Uterus (tissue), 4 donors: Measurements from ENCODE around the gene PCNX4. TPM values are rescaled to one million over a fixed set of nuclear protein-coding genes. Genes with fewer than 3 reads are reported as not detected.

ENCODE experiments used
- DNase-seq, 2 donors: peaks; one replicate each; pipeline ENCODE4 v3.0.0-alpha.2; 2019 to 2020
- H3K27ac ChIP-seq, 2 donors: fragments of 200-600 bp; sonication (generic); 1 replicate in 1 of 2; 2 replicates in 1 of 2; pipeline ENCODE4 v1.5.1; 2016 to 2018
- H3K27me3 ChIP-seq, 2 donors: fragments of 200-600 bp; sonication (generic); one replicate each; pipeline ENCODE4 v1.5.1; 2018 to 2019; ENCODE audit warnings: control low read depth in 1 of 2
- H3K36me3 ChIP-seq, 2 donors: fragments of 200-600 bp; sonication (generic); one replicate each; pipeline ENCODE4 v1.5.1; 2019; ENCODE audit warnings: control low read depth in 1 of 2
- H3K4me1 ChIP-seq, 2 donors: fragments of 200-600 bp; sonication (generic); one replicate each; pipeline ENCODE4 v1.5.1; 2018 to 2019; ENCODE audit warnings: control low read depth in 1 of 2
- H3K4me3 ChIP-seq, 2 donors: fragments of 200-600 bp; sonication (generic); 1 replicate in 1 of 2; 2 replicates in 1 of 2; pipeline ENCODE4 v1.5.1; 2018 to 2019; ENCODE audit warnings: mild to moderate bottlenecking in 1 of 2
- H3K9me3 ChIP-seq, 2 donors: fragments of 200-600 bp; sonication (generic); one replicate each; pipeline ENCODE4 v1.5.1; 2019; ENCODE audit warnings: control low read depth in 1 of 2
- POLR2A ChIP-seq, 2 donors: fragments of 450-650 bp; IDR thresholded peaks; one replicate each; pipeline ENCODE4 v1.6.1; 2016; ENCODE audit warnings: antibody characterized with exemption in 2 of 2, mild to moderate bottlenecking in 1 of 2, moderate library complexity in 1 of 2
- intact Hi-C: fragments of 100-400 bp; cut with DNase I; formaldehyde crosslinking; loops from one replicate; pipeline ENCODE4 v1.15.1; 2023; ENCODE audit warnings: low total_unique reads
- total RNA-seq, 4 donors: library from RNA; depleted of rRNA in 3 of 4; stranded (reverse); fragments of >200 nt in 3 of 4; gene quantifications; one replicate each; pipeline versions ENCODE4 v1.1.0 to v1.2.4, GENCODE V29; 2014 to 2023
- TF ChIP-seq, protein P1 (sequence below), 4 experiments: fragments of 200-600 bp in 2 of 4; fragments of 450-650 bp in 2 of 4; sonication (generic) in 2 of 4; IDR thresholded peaks; one replicate each; pipeline ENCODE4 v1.5.1; 2016 to 2019; ENCODE audit warnings: antibody characterized with exemption in 4 of 4, mild to moderate bottlenecking in 2 of 4, moderate library complexity in 1 of 4
- donor health status: DM: yes; HTN: yes; CAD: no.

Gene PCNX4
- total RNA-seq, 4 donors from 2014 or later, result 30.9 to 163 (median 97.7) TPM

DNA sequence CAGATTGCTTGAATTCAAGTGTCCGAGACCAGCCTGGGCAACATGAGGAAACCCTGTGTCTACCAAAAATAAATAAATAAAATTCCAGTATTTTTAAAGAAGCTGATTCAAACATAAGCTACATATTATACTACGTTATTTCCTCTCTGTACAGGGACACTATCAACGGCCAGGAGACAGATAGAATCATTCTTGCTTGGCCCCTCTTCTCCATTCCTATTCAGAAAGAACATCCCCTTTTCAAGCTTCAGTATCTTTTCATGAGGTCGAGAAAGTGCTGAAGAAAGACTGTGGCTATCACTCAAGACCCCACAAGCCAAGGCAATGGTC is 73.8 kb downstream of the PCNX4 start:
- Histone ChIP-seq H3K36me3 (no peaks in the 10 kb centered on the region), H3K27ac (peak overlapping the region; percentile 87 to 95), H3K4me1 (no peaks in the 10 kb centered on the region), H3K4me3 (peak overlapping the region in 1 of 2 donors; percentile 59), H3K9me3 (no peaks in the 10 kb centered on the region), H3K27me3 (no peaks in the 10 kb centered on the region)
- no peak for DNase-seq
- TF ChIP-seq POLR2A (IDR thresholded peaks at IDR 0.05), result no peak
- TF ChIP-seq, protein P1, sequence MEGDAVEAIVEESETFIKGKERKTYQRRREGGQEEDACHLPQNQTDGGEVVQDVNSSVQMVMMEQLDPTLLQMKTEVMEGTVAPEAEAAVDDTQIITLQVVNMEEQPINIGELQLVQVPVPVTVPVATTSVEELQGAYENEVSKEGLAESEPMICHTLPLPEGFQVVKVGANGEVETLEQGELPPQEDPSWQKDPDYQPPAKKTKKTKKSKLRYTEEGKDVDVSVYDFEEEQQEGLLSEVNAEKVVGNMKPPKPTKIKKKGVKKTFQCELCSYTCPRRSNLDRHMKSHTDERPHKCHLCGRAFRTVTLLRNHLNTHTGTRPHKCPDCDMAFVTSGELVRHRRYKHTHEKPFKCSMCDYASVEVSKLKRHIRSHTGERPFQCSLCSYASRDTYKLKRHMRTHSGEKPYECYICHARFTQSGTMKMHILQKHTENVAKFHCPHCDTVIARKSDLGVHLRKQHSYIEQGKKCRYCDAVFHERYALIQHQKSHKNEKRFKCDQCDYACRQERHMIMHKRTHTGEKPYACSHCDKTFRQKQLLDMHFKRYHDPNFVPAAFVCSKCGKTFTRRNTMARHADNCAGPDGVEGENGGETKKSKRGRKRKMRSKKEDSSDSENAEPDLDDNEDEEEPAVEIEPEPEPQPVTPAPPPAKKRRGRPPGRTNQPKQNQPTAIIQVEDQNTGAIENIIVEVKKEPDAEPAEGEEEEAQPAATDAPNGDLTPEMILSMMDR (IDR thresholded peaks at IDR 0.05), result no peak
- intact Hi-C loops, result loop anchor here (10.0 kb wide), 1 partner anchor 71 kb away; the partner anchor contains the start of gene PCNX4

DNA sequence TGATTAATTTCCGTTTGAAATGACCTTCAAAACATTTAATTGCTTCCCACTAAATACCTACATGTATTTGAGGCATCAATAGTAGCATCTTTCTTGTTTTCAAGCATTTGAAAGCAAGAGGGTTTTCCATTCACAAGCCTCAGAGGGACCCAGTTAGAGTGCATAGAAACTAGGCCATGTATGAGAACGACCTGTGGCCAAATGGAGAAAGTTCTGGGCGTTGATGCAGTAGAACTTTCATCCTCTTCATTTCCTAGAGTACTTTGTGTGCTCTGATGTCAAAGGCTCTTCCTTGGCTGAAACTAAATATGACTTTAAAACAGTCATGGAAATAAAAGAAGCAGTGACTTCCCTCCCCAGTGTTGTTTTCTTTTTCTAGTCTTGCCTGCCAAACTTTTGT is 74.4 kb downstream of the PCNX4 start:
- no peaks in the 10 kb centered on the region for H3K36me3 ChIP-seq
- peak overlapping the region in 1 of 2 donors; percentile 59 for H3K4me3 ChIP-seq
- DNase-seq, result peak in 1 of 2 donors; percentile 16
- no peaks in the 10 kb centered on the region for H3K27me3 ChIP-seq
- H3K9me3 ChIP-seq, result no peaks in the 10 kb centered on the region
- peak overlapping the region; percentile 87 to 95 for H3K27ac ChIP-seq
- TF ChIP-seq, protein P1 (IDR thresholded peaks at IDR 0.05), result no peak
- no peak for TF ChIP-seq POLR2A (IDR thresholded peaks at IDR 0.05)
- intact Hi-C loops, result loop anchor here (10.0 kb wide), 1 partner anchor 71 kb away; the partner anchor contains the start of gene PCNX4
- no peaks in the 10 kb centered on the region for H3K4me1 ChIP-seq

- no peak overlapping the region for H3K4me3 ChIP-seq
- no peak overlapping the region for H3K27ac ChIP-seq
- no peaks in the 10 kb centered on the region for H3K9me3 ChIP-seq
- TF ChIP-seq POLR2A (IDR thresholded peaks at IDR 0.05), result no peak
- TF ChIP-seq, protein P1 (IDR thresholded peaks at IDR 0.05), result no peak
- no peak for DNase-seq
- no peaks in the 10 kb centered on the region for H3K27me3 ChIP-seq
- H3K4me1 ChIP-seq, result no peaks in the 10 kb centered on the region
- H3K36me3 ChIP-seq, result no peaks in the 10 kb centered on the region
- intact Hi-C loops, result loop anchor here (10.0 kb wide), 1 partner anchor 75 kb away; the partner anchor contains the start of gene PCNX4
Observed at GRCh38 chr14:60169722-60170121, 78.0 kb downstream of the PCNX4 start.

DNA sequence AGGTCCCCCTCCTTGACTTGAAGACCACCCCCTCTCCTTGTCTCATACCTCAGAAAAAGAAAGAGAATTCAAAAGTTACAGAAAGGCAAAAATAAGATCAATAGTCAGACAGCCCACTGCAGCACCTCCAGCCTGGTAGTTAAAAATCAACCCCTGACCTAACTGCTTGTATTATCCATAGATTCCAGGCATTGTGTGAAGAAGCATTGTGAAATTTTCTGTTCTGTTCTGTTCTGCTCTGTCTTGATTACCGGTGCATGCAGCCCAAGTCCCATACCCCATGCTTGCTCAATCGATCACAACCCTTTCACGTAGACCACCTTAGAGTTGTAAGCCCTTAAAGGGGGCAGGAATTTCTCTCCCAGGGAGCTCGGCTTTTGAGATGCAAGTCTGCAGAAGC is 79.2 kb downstream of the PCNX4 start:
- Histone ChIP-seq H3K9me3 (no peaks in the 10 kb centered on the region), H3K27ac (no peak overlapping the region), H3K4me3 (no peak overlapping the region), H3K36me3 (no peaks in the 10 kb centered on the region), H3K27me3 (no peaks in the 10 kb centered on the region), H3K4me1 (no peaks in the 10 kb centered on the region)
- DNase-seq, result no peak
- no peak for TF ChIP-seq POLR2A (IDR thresholded peaks at IDR 0.05)
- TF ChIP-seq, protein P1 (IDR thresholded peaks at IDR 0.05), result no peak
- intact Hi-C loops, result no loop called here

GRCh38 chr14:60171690-60172089 is 80.0 kb downstream of the PCNX4 start:
- TF ChIP-seq POLR2A (IDR thresholded peaks at IDR 0.05), result no peak
- TF ChIP-seq, protein P1 (IDR thresholded peaks at IDR 0.05), result no peak
- no peak for DNase-seq
- no peaks in the 10 kb centered on the region for H3K4me1 ChIP-seq
- no peak overlapping the region for H3K27ac ChIP-seq
- no peaks in the 10 kb centered on the region for H3K36me3 ChIP-seq
- H3K4me3 ChIP-seq, result no peak overlapping the region
- intact Hi-C loops, result no loop called here
- no peaks in the 10 kb centered on the region for H3K9me3 ChIP-seq
- H3K27me3 ChIP-seq, result no peaks in the 10 kb centered on the region
